ENCODE data around the gene AP2S1.
"Not testable (repeated sequence)": the region's sequence is repeated elsewhere in the genome, so short reads cannot be mapped to it uniquely, and the experiment has no call there.

Gene AP2S1

GRCh38 chr19:46841458-46842083 is 9.1 kb downstream of the AP2S1 start:
- no peak for DNase-seq (ENCODE audit: low spot score)

- peak; percentile 45 for DNase-seq (ENCODE audit: low spot score)
Measured at GRCh38 chr19:46840498-46840942, 10.1 kb downstream of the AP2S1 start.

GRCh38 chr19:46839752-46840497 is 10.7 kb downstream of the AP2S1 start:
- DNase-seq (ENCODE audit: low spot score) = no peak

GRCh38 chr19:46838160-46838559 is 12.5 kb downstream of the AP2S1 start:
- DNase-seq (ENCODE audit: low spot score) = no peak

- no peak for DNase-seq (ENCODE audit: low spot score)
Measured at GRCh38 chr19:46834984-46835383, 15.7 kb downstream of the AP2S1 start.

- DNase-seq (ENCODE audit: low spot score) = no peak
Measured at GRCh38 chr19:46834121-46834520, 16.5 kb downstream of the AP2S1 start.

GRCh38 chr19:46830864-46831263 is 19.8 kb downstream of the AP2S1 start:
- no peak for DNase-seq (ENCODE audit: low spot score)

GRCh38 chr19:46828484-46828883 is 22.2 kb downstream of the AP2S1 start:
- no peak for DNase-seq (ENCODE audit: low spot score)

GRCh38 chr19:46825731-46826055 is 25.0 kb downstream of the AP2S1 start:
- no peak for DNase-seq (ENCODE audit: low spot score)

- DNase-seq (ENCODE audit: low spot score) = no peak
Measured at GRCh38 chr19:46824890-46825730, 25.5 kb downstream of the AP2S1 start.

- no peak for DNase-seq (ENCODE audit: low spot score)
Measured at GRCh38 chr19:46823049-46823448, 27.6 kb downstream of the AP2S1 start.

GRCh38 chr19:46822410-46822787 is 28.2 kb downstream of the AP2S1 start:
- not testable (repeated sequence) for DNase-seq (ENCODE audit: low spot score)

- DNase-seq (ENCODE audit: low spot score) = peak; percentile 51
Measured at GRCh38 chr19:46821512-46822409, 28.9 kb downstream of the AP2S1 start.

GRCh38 chr19:46818812-46819211 is 31.8 kb downstream of the AP2S1 start:
- DNase-seq (ENCODE audit: low spot score) = no peak

GRCh38 chr19:46815833-46816627 is 34.6 kb downstream of the AP2S1 start:
- DNase-seq (ENCODE audit: low spot score) = no peak

GRCh38 chr19:46813839-46814358 is 36.7 kb downstream of the AP2S1 start:
- no peak for DNase-seq (ENCODE audit: low spot score)

GRCh38 chr19:46812977-46813838 is 37.4 kb downstream of the AP2S1 start:
- DNase-seq (ENCODE audit: low spot score) = no peak

GRCh38 chr19:46809534-46810272 is 40.9 kb downstream of the AP2S1 start:
- DNase-seq (ENCODE audit: low spot score) = no peak

- no peak for DNase-seq (ENCODE audit: low spot score)
Measured at GRCh38 chr19:46806656-46807055, 44.0 kb downstream of the AP2S1 start.

Data from activated CD4-positive, alpha-beta T cell treated with anti-CD3 and anti-CD28 coated beads, Interleukin-2, Interleukin-4, amounts not matched to agents 100 ng/mL and 50 ng/mL, durations not matched to agents 16 hours and 8 hours (primary cell).